H1 (cell line): Measurements from ENCODE around the gene LYRM4. TPM values are rescaled to one million over a fixed set of nuclear protein-coding genes. Genes with fewer than 3 reads are reported as not detected.

Source experiments
- CTCF ChIA-PET: fragments of 300-600 bp; sonication (Branson Sonifier 250); formaldehyde crosslinking; loops from one replicate; lab custom pipeline; 2021; ENCODE audit not compliant: partially characterized antibody; lab: Charles Lee
- POLR2A ChIA-PET: fragments of 300-600 bp; sonication (Branson Sonifier 250); formaldehyde crosslinking; loops from one replicate; lab custom pipeline; 2021; ENCODE audit warnings: inconsistent platforms; ENCODE audit not compliant: partially characterized antibody; lab: Charles Lee
- DNase-seq, 2 experiments: peaks; one replicate each; pipeline versions ENCODE4 v3.0.0 to v3.0.0-alpha.2; 2010 to 2022; ENCODE audit warnings: low spot score in 2 of 2, low read depth in 1 of 2, mixed read lengths in 1 of 2
- FAIRE-seq: peaks from 2 replicates; lab custom pipeline; 2011; peaks lifted over from hg19 to GRCh38; lab: Jason Lieb, UNC
- H2AFZ ChIP-seq: 2 replicates; pipeline ENCODE4 v1.8.1; 2012; ENCODE audit warnings: low read length, inconsistent platforms
- H2AK5ac ChIP-seq: 2 replicates; pipeline ENCODE4 v1.6.1; 2013; ENCODE audit warnings: low read depth, low read length
- H2BK120ac ChIP-seq: replicated peaks from 2 replicates; pipeline ENCODE3; 2013; ENCODE audit warnings: low read depth, low read length, inconsistent platforms
- H2BK12ac ChIP-seq: 2 replicates; pipeline ENCODE4 v1.6.1; 2013; ENCODE audit warnings: low read depth, low read length
- H2BK15ac ChIP-seq: 2 replicates; pipeline ENCODE4 v1.6.1; 2013; ENCODE audit warnings: low read length
- H2BK20ac ChIP-seq: 2 replicates; pipeline ENCODE4 v1.6.1; 2013; ENCODE audit warnings: low read length
- H2BK5ac ChIP-seq: 2 replicates; pipeline ENCODE4 v1.6.1; 2013; ENCODE audit warnings: low read depth, low read length
- H3K14ac ChIP-seq: 2 replicates; pipeline ENCODE4 v1.6.1; 2013; ENCODE audit warnings: inconsistent platforms; ENCODE audit not compliant: insufficient read length
- H3K18ac ChIP-seq: 2 replicates; pipeline ENCODE4 v1.6.1; 2013; ENCODE audit warnings: low read length; ENCODE audit errors: extremely low read depth
- H3K23ac ChIP-seq: 2 replicates; pipeline ENCODE4 v1.6.1; 2013; ENCODE audit warnings: inconsistent platforms; ENCODE audit not compliant: insufficient read length
- H3K23me2 ChIP-seq: 2 replicates; pipeline ENCODE4 v1.6.1; 2013; ENCODE audit warnings: low read depth, low read length
- H3K27ac ChIP-seq: 2 replicates; pipeline ENCODE4 v1.6.1; 2011; ENCODE audit warnings: low read depth, low read length, inconsistent platforms
- H3K27me3 ChIP-seq, 4 experiments: replicated peaks in 1 of 4; 1 replicate in 1 of 4; 2 replicates in 3 of 4; pipeline versions ENCODE4 v1.6.1 to v1.8.1; 2011 to 2013; ENCODE audit warnings: low read length in 3 of 4, mild to moderate bottlenecking in 3 of 4, inconsistent platforms in 2 of 4, mixed read lengths in 2 of 4, moderate library complexity in 1 of 4; ENCODE audit not compliant: control insufficient read depth in 3 of 4, insufficient read depth in 3 of 4; ENCODE audit errors: extremely low read depth in 1 of 4
- H3K36me3 ChIP-seq, 4 experiments: 2 replicates each; pipeline versions ENCODE4 v1.6.1 to v1.8.1; 2011 to 2013; ENCODE audit warnings: mild to moderate bottlenecking in 4 of 4, low read length in 3 of 4, moderate library complexity in 2 of 4, control low read depth in 1 of 4, inconsistent platforms in 1 of 4; ENCODE audit not compliant: insufficient read depth in 4 of 4, control insufficient read depth in 2 of 4
- H3K4ac ChIP-seq: replicated peaks from 2 replicates; pipeline ENCODE3; 2013; ENCODE audit warnings: low read length, low read depth, mixed read lengths, inconsistent platforms; ENCODE audit not compliant: insufficient read length
- H3K4me1 ChIP-seq, 4 experiments: replicated peaks in 1 of 4; 1 replicate in 1 of 4; 2 replicates in 3 of 4; pipeline versions ENCODE4 v1.6.1 to v1.8.1; 2011 to 2013; ENCODE audit warnings: low read length in 3 of 4, inconsistent platforms in 2 of 4, mixed read lengths in 1 of 4; ENCODE audit not compliant: insufficient read depth in 4 of 4, control insufficient read depth in 3 of 4
- H3K4me2 ChIP-seq, 2 experiments: 2 replicates each; pipeline versions ENCODE4 v1.6.1 to v1.8.1; 2011 to 2013; ENCODE audit warnings: low read depth in 2 of 2, low read length in 2 of 2, control low read depth in 1 of 2, inconsistent platforms in 1 of 2, mild to moderate bottlenecking in 1 of 2; ENCODE audit not compliant: insufficient read depth in 1 of 2
- H3K4me3 ChIP-seq, 4 experiments: fragments of 200-600, 300-600 bp in 1 of 4; sonication (generic), shearing (Covaris generic), sonication (Bioruptor Twin) in 1 of 4; 2 replicates each; pipeline versions ENCODE4 v1.5.1 to v1.8.1; 2011 to 2016; ENCODE audit warnings: low read length in 4 of 4, low read depth in 3 of 4, control low read depth in 2 of 4, inconsistent platforms in 2 of 4, mild to moderate bottlenecking in 2 of 4, mixed read lengths in 1 of 4, moderate library complexity in 1 of 4; ENCODE audit not compliant: insufficient read depth in 2 of 4; ENCODE audit errors: extremely low read depth in 1 of 4
- H3K56ac ChIP-seq: replicated peaks from 2 replicates; pipeline ENCODE3; 2013; ENCODE audit warnings: low read depth, mild to moderate bottlenecking, mixed read lengths, low read length, inconsistent platforms; ENCODE audit not compliant: insufficient read length
- H3K79me1 ChIP-seq: 2 replicates; pipeline ENCODE4 v1.6.1; 2013; ENCODE audit warnings: low read depth, low read length, control low read depth
- H3K79me2 ChIP-seq, 2 experiments: 2 replicates each; pipeline versions ENCODE4 v1.6.1 to v1.8.1; 2012 to 2013; ENCODE audit warnings: low read length in 2 of 2, mild to moderate bottlenecking in 2 of 2, inconsistent platforms in 1 of 2; ENCODE audit not compliant: insufficient read depth in 2 of 2, control insufficient read depth in 1 of 2
- H3K9ac ChIP-seq, 4 experiments: replicated peaks in 1 of 4; 1 replicate in 1 of 4; 2 replicates in 3 of 4; pipeline versions ENCODE4 v1.6.1 to v1.8.1; 2011 to 2013; ENCODE audit warnings: low read depth in 3 of 4, low read length in 3 of 4, control low read depth in 2 of 4, mild to moderate bottlenecking in 2 of 4, moderate library complexity in 2 of 4, inconsistent platforms in 1 of 4; ENCODE audit errors: extremely low read depth in 1 of 4
- H3K9me3 ChIP-seq, 2 experiments: 2 replicates each; pipeline versions ENCODE4 v1.6.1 to v1.8.1; 2012 to 2013; ENCODE audit warnings: mild to moderate bottlenecking in 2 of 2, moderate library complexity in 2 of 2, control low read depth in 1 of 2, inconsistent platforms in 1 of 2, low read depth in 1 of 2, low read length in 1 of 2, mixed read lengths in 1 of 2; ENCODE audit not compliant: insufficient read depth in 2 of 2
- H4K20me1 ChIP-seq, 2 experiments: replicated peaks in 1 of 2; 2 replicates each; pipeline versions ENCODE3 to v1.8.1; 2011 to 2013; ENCODE audit warnings: inconsistent platforms in 2 of 2, low read length in 2 of 2, mild to moderate bottlenecking in 1 of 2; ENCODE audit not compliant: insufficient read depth in 2 of 2, control insufficient read depth in 1 of 2
- H4K5ac ChIP-seq: 2 replicates; pipeline ENCODE4 v1.6.1; 2013; ENCODE audit warnings: low read length, low read depth, mixed read lengths, inconsistent platforms; ENCODE audit not compliant: insufficient read length
- H4K8ac ChIP-seq: 2 replicates; pipeline ENCODE4 v1.8.0; 2013; ENCODE audit warnings: mild to moderate bottlenecking, moderate library complexity, low read length, inconsistent platforms; ENCODE audit not compliant: insufficient read depth; ENCODE audit errors: extremely low read depth
- H4K91ac ChIP-seq: replicated peaks from 2 replicates; pipeline ENCODE3; 2013; ENCODE audit warnings: low read length, mixed read lengths, inconsistent platforms; ENCODE audit not compliant: insufficient read length
- KDM4A ChIP-seq: IDR thresholded peaks from one replicate; pipeline ENCODE4 v1.7.1; 2012; ENCODE audit warnings: low read depth, mild to moderate bottlenecking, moderate library complexity, low read length, inconsistent platforms; ENCODE audit not compliant: severe bottlenecking
- WGBS, 2 experiments: shearing (Covaris generic) in 1 of 2; methylation state at CpG; one replicate each; pipeline versions ENCODE4 v1.1.6 to v1.1.7; 2013 to 2015; ENCODE audit warnings: low lambda C conversion rate in 2 of 2, mixed read lengths in 2 of 2, inconsistent platforms in 1 of 2, low coverage in 1 of 2, missing lambda C conversion rate in 1 of 2; ENCODE audit not compliant: insufficient replicate concordance in 2 of 2, insufficient coverage in 1 of 2, insufficient read length in 1 of 2; ENCODE audit errors: extremely low coverage in 1 of 2, missing lambda C conversion rate in 1 of 2; 5-methylcytosine and 5-hydroxymethylcytosine counted together
- polyA plus RNA-seq, 7 experiments: library from polyadenylated mRNA; depleted of rRNA in 3 of 7; stranded (reverse) in 5 of 7; unstranded in 2 of 7; fragments of >200 nt in 5 of 7; fragments of 200-250 nt in 2 of 7; gene quantifications; 1 replicate in 5 of 7; 2 replicates in 1 of 7; 4 replicates in 1 of 7; pipeline versions ENCODE4 v1.2.1 to v1.2.3, GENCODE V29; 2011 to 2013; ENCODE audit warnings: missing spikeins in 2 of 7, mixed read lengths in 2 of 7
- total RNA-seq: library from RNA; stranded (reverse); fragmentation: NEBNext Ultra II Directional; extraction: Animal tissue kit (Norgen Biotek cat#: 25700); gene quantifications from 2 replicates; pipeline ENCODE4 v1.2.1, GENCODE V29; 2021

LYRM4 gene
- total and polyA plus RNA-seq, 2 of the 8 experiments (the other 6 are each of a cell fraction or from before 2014, with no cell fraction given), result 56.6 to 62.8 TPM

DNA sequence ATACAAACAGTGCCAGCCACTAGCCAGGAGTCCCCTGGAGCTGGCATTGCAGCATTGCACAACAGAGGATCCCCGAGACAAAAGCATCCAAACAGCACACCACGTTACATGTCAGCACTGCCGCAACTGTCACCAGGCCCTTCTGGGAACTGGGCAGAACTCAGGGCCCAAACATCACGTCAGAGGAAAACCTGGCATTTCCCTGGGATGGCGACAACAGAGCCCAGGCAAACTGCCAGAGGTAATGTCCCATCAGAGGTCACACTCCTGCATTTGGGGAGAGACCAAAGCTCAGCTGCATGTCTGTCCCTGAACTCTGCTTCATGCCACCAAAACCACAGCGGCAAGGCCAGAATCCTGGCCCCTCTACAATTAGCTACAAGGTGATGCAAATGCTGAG is 139.3 kb downstream of the LYRM4 start:
- Histone ChIP-seq H3K4me3 (no peak overlapping the region), H3K14ac (no peak overlapping the region), H3K9me3 (no peaks in the 10 kb centered on the region), H3K4ac (no peak overlapping the region), H3K79me2 (no peaks in the 10 kb centered on the region), H2BK120ac (no peak overlapping the region), H3K4me1 (no peaks in the 10 kb centered on the region; a peak in 1 of 7 replicates), H3K36me3 (no peaks in the 10 kb centered on the region), H3K4me2 (no peak overlapping the region), H3K27me3 (no peaks in the 10 kb centered on the region), H3K23ac (no peak overlapping the region), H2BK5ac (no peak overlapping the region), H3K79me1 (no peaks in the 10 kb centered on the region; the same call in 1 of the 2 replicates), H3K18ac (no peak overlapping the region), H2BK20ac (no peak overlapping the region), H4K20me1 (peaks cover 2 to 14% of the 10 kb centered on the region in 2 experiments), H3K9ac (no peak overlapping the region), H2AFZ (no peak overlapping the region), H2BK12ac (no peak overlapping the region), H3K56ac (no peak overlapping the region), H3K23me2 (no peaks in the 10 kb centered on the region; the same call in 1 of the 2 replicates), H2AK5ac (no peak overlapping the region), H4K8ac (no peak overlapping the region), H4K91ac (no peak overlapping the region), H2BK15ac (no peak overlapping the region), H4K5ac (no peak overlapping the region), H3K27ac (no peak overlapping the region)
- FAIRE-seq, result no peak
- TF ChIP-seq KDM4A, result no peak
- ChIA-PET POLR2A (no interaction called here), CTCF (no interaction called here)
- WGBS, 2 experiments, result 92% methylated on average over 6 of the region's 6 CpGs; no CpG with 5 or more reads in 1 of the 2 experiments
- DNase-seq, result no peak
